ENCODE measurements around the gene REX1BD. TPM values are rescaled to one million over a fixed set of nuclear protein-coding genes. Genes with fewer than 3 reads are reported as not detected.

Gene REX1BD
- total and polyA plus RNA-seq, 2 of the 4 experiments (the other 2 are of a cell fraction) = 14.2 to 44.6 TPM

GRCh38 chr19:18597809-18598660, 9.4 kb downstream of the REX1BD start:
- BruUV-seq (replicated peaks) = no TSS peak
- no peak overlapping the region for H2AFZ ChIP-seq (replicated peaks; ENCODE audit: low read length, poor library complexity)
- no peak overlapping the region for H4K5ac ChIP-seq (ENCODE audit: low read depth, low read length)
- whole genome bisulfite sequencing, 2 experiments (ENCODE audit: extremely low coverage in 2 of 2, insufficient read length in 1 of 2) = 60% methylated on average over 1 of the region's 25 CpGs; no CpG with 5 or more reads in 1 of the 2 experiments
- POLR2A ChIA-PET (ENCODE audit: unreplicated experiment) = no interaction called here
- H3K4me3 ChIP-seq (ENCODE audit: insufficient read depth, low read depth, low read length) = no peak overlapping the region
- H2BK120ac ChIP-seq (ENCODE audit: low read depth, low read length) = no peak overlapping the region
- no peak overlapping the region for H4K91ac ChIP-seq (ENCODE audit: insufficient read depth, low read depth, low read length)
- in situ Hi-C loops (cut with MboI; ENCODE audit: low sequenced_read_pairs) = no loop called here
- no peak overlapping the region for H3K27ac ChIP-seq (ENCODE audit: insufficient read depth, low read length)
- H3K9me3 ChIP-seq (ENCODE audit: control insufficient read depth, insufficient read depth, low read length) = no peaks in the 10 kb centered on the region
- H3K27me3 ChIP-seq (ENCODE audit: control insufficient read depth, insufficient read depth, low read length) = peaks cover 4% of the 10 kb centered on the region
- no peak for TF ChIP-seq CHD1 (IDR thresholded peaks at IDR 0.05; ENCODE audit: low read depth, low read length)
- TF ChIP-seq RFX5 (IDR thresholded peaks at IDR 0.05; ENCODE audit: low read depth, low read length) = no peak
- no peak for TF ChIP-seq MXI1 (IDR thresholded peaks at IDR 0.05; ENCODE audit: borderline replicate concordance, low read depth, low read length)
- no peak for TF ChIP-seq RCOR1 (IDR thresholded peaks at IDR 0.05; ENCODE audit: insufficient replicate concordance, low read length)
- H3K56ac ChIP-seq (ENCODE audit: extremely low read depth, insufficient read depth, low read length) = no peak overlapping the region
- no peak overlapping the region for H2BK20ac ChIP-seq (ENCODE audit: low read depth, low read length)
- no peak overlapping the region for H2BK15ac ChIP-seq (ENCODE audit: low read depth, low read length)
- dilution Hi-C loops (cut with HindIII; ENCODE audit: low sequenced_read_pairs, unreplicated experiment) = no loop called here
- H3K4ac ChIP-seq (ENCODE audit: low read depth, low read length) = no peak overlapping the region
- H3K4me2 ChIP-seq (ENCODE audit: low read depth, low read length) = no peak overlapping the region
- no peak overlapping the region for H3K9ac ChIP-seq (ENCODE audit: low read depth, low read length)
- H3K79me1 ChIP-seq (ENCODE audit: low read depth in 1 of 2, low read length in 2 of 2) = no peaks in the 10 kb centered on the region
- H3K18ac ChIP-seq (ENCODE audit: low read depth, low read length) = no peak overlapping the region
- H3K9me1 ChIP-seq (ENCODE audit: insufficient read depth, low read length) = no peaks in the 10 kb centered on the region
- no peak overlapping the region for H2AK5ac ChIP-seq (ENCODE audit: low read depth, low read length)
- H4K20me1 ChIP-seq (ENCODE audit: insufficient read depth, low read length) = peaks cover 6% of the 10 kb centered on the region
- H3K36me3 ChIP-seq (ENCODE audit: control insufficient read depth, insufficient read depth, low read length) = no peaks in the 10 kb centered on the region
- H3K14ac ChIP-seq (replicated peaks; ENCODE audit: low read depth, low read length) = no peak overlapping the region
- intact Hi-C loops (cut with micrococcal nuclease) = no loop called here
- no peak overlapping the region for H2AK9ac ChIP-seq (replicated peaks; ENCODE audit: low read depth, low read length, poor library complexity)
- 0 out of 2 replicates have a peak, but pooled peaks cover 2% of the 10 kb centered on the region for H3K4me1 ChIP-seq (ENCODE audit: control insufficient read depth, insufficient read depth, low read length)
- H4K8ac ChIP-seq (ENCODE audit: low read depth in 2 of 2, low read length in 2 of 2) = no peak overlapping the region
- CTCF ChIA-PET = interaction anchor here (0.6 kb wide), 1 partner anchor 116 kb away, joined by 4 read pairs; no protein-coding TSS in a partner anchor
- DNase-seq (no peak), ATAC-seq (ENCODE audit: low read depth) (no peak)
- H3K23ac ChIP-seq (ENCODE audit: low read depth, low read length) = no peak overlapping the region
- no peak overlapping the region for H2BK5ac ChIP-seq (ENCODE audit: low read depth, low read length, poor library complexity, severe bottlenecking)

All from IMR-90 (cell line).